PC-3 (cell line): ENCODE data around the gene SDK2. TPM values are rescaled to one million over a fixed set of nuclear protein-coding genes. Genes with fewer than 3 reads are reported as not detected.

Source experiments
- ATAC-seq: fragments of 200-7000 bp; cut with Tn5 transposase; 2 replicates; pipeline ENCODE4 v1.9.1; 2020; ENCODE audit warnings: mild to moderate bottlenecking, moderate library complexity
- BruUV-seq: library from RNA; stranded (reverse); fragments of 400-500 nt; replicated peaks from 2 replicates; lab custom pipeline; 2021; lab: Mats Ljungman, UMichigan
- CTCF ChIA-PET: fragments of 300-600 bp; sonication (Branson Sonifier 250); formaldehyde crosslinking; loops from one replicate; lab custom pipeline; 2022; ENCODE audit warnings: antibody characterized with exemption; lab: Charles Lee
- POLR2A ChIA-PET: fragments of 300-600 bp; sonication (Branson Sonifier 250); formaldehyde crosslinking; loops from one replicate; lab custom pipeline; 2022; ENCODE audit warnings: antibody characterized with exemption; ENCODE audit not compliant: unreplicated experiment; lab: Charles Lee
- DNase-seq: peaks from one replicate; pipeline ENCODE4 v3.0.0-alpha.2; 2015
- H2AFZ ChIP-seq: fragments of 300-600 bp; sonication (generic); 2 replicates; pipeline ENCODE4 v1.6.0; 2016; ENCODE audit warnings: antibody characterized with exemption, low read length
- H3F3A ChIP-seq: fragments of 300-600 bp; sonication (generic); one replicate; pipeline ENCODE4 v1.6.0; 2017; ENCODE audit warnings: antibody characterized with exemption, low read length, control low read depth, mild to moderate bottlenecking; ENCODE audit not compliant: unreplicated experiment
- H3K27ac ChIP-seq: fragments of 300-600 bp; sonication (generic); 2 replicates; pipeline ENCODE4 v1.5.1; 2016; ENCODE audit warnings: mild to moderate bottlenecking, low read length
- H3K27me3 ChIP-seq: fragments of 300-600 bp; sonication (generic); 2 replicates; pipeline ENCODE4 v1.6.1; 2016; ENCODE audit warnings: low read length, mixed read lengths
- H3K36me3 ChIP-seq: fragments of 300-600 bp; sonication (generic); 2 replicates; pipeline ENCODE4 v1.6.1; 2016; ENCODE audit warnings: low read depth, mixed run types, low read length, mixed read lengths
- H3K4me1 ChIP-seq: fragments of 300-600 bp; sonication (generic); 2 replicates; pipeline ENCODE4 v1.5.1; 2016; ENCODE audit warnings: low read length; ENCODE audit not compliant: insufficient read depth
- H3K4me2 ChIP-seq: fragments of 300-600 bp; sonication (generic); 2 replicates; pipeline ENCODE4 v1.6.0; 2016; ENCODE audit warnings: low read length
- H3K4me3 ChIP-seq: fragments of 300-600 bp; sonication (generic); 2 replicates; pipeline ENCODE4 v1.5.1; 2016; ENCODE audit warnings: mild to moderate bottlenecking, low read length, mixed read lengths
- H3K79me2 ChIP-seq: fragments of 300-600 bp; sonication (generic); 2 replicates; pipeline ENCODE4 v1.6.1; 2017; ENCODE audit warnings: low read length, mixed read lengths
- H3K9ac ChIP-seq: fragments of 300-600 bp; sonication (generic); 2 replicates; pipeline ENCODE4 v1.6.0; 2016; ENCODE audit warnings: mild to moderate bottlenecking, low read length
- H3K9me2 ChIP-seq: fragments of 300-600 bp; sonication (generic); replicated peaks from 2 replicates; pipeline ENCODE4 v1.6.1; 2016; ENCODE audit warnings: mixed run types, low read length, mixed read lengths
- H3K9me3 ChIP-seq: fragments of 300-600 bp; sonication (generic); 2 replicates; pipeline ENCODE4 v1.6.1; 2016; ENCODE audit warnings: low read length, mixed read lengths
- H4K20me1 ChIP-seq: fragments of 300-600 bp; sonication (generic); 2 replicates; pipeline ENCODE4 v1.6.1; 2016; ENCODE audit warnings: low read length, mixed read lengths
- CTCF ChIP-seq: fragments of 300-600 bp; sonication (generic); conservative IDR thresholded peaks from 2 replicates; pipeline ENCODE4 v1.5.1; 2017; ENCODE audit warnings: antibody characterized with exemption, low read depth, mild to moderate bottlenecking, low read length
- EZH2 ChIP-seq: fragments of 300-600 bp; sonication (generic); IDR thresholded peaks from one replicate; pipeline ENCODE4 v1.6.1; 2017; ENCODE audit warnings: antibody characterized with exemption, mild to moderate bottlenecking, low read length; ENCODE audit not compliant: unreplicated experiment
- EZH2phosphoT487 ChIP-seq: fragments of 300-600 bp; sonication (generic); IDR thresholded peaks from 2 replicates; pipeline ENCODE4 v1.6.1; 2018; ENCODE audit warnings: mild to moderate bottlenecking, antibody characterized with exemption, low read length, borderline replicate concordance
- intact Hi-C: fragments of 100-400 bp; cut with micrococcal nuclease; formaldehyde crosslinking; loops from 2 replicates; pipeline ENCODE4 v1.9.0; 2023
- total RNA-seq: library from RNA; depleted of rRNA; stranded (reverse); fragments of >200 nt; gene quantifications from 2 replicates; pipeline ENCODE4 v1.2.3, GENCODE V29; 2014

Gene SDK2
- total RNA-seq, 1 experiment from 2014 or later, result 0.07 TPM

GRCh38 chr17:73508057-73508930 lies 136.0 kb downstream of the SDK2 start:
- Histone ChIP-seq H3K79me2 (no peaks in the 10 kb centered on the region), H3K27me3 (peaks cover 69% of the 10 kb centered on the region), H3K36me3 (no peaks in the 10 kb centered on the region), H3K9me2 (no peaks in the 10 kb centered on the region), H3K27ac (no peak overlapping the region), H3K4me1 (no peaks in the 10 kb centered on the region), H3K4me2 (no peak overlapping the region), H3K9me3 (no peaks in the 10 kb centered on the region), H3K4me3 (no peak overlapping the region), H3K9ac (no peak overlapping the region), H2AFZ (no peak overlapping the region), H4K20me1 (no peaks in the 10 kb centered on the region), H3F3A (no peaks in the 10 kb centered on the region)
- no TSS peak for BruUV-seq
- TF ChIP-seq CTCF (no peak), EZH2 (no peak), EZH2phosphoT487 (no peak)
- intact Hi-C loops, result no loop called here
- ChIA-PET CTCF (no interaction called here), POLR2A (no interaction called here)
- no peak for DNase-seq
- ATAC-seq, result no peak

GRCh38 chr17:73506470-73507435 lies 137.5 kb downstream of the SDK2 start:
- H3K27ac ChIP-seq, result no peak overlapping the region
- no peaks in the 10 kb centered on the region for H3K9me2 ChIP-seq
- no peak overlapping the region for H2AFZ ChIP-seq
- H4K20me1 ChIP-seq, result no peaks in the 10 kb centered on the region
- no peak overlapping the region for H3K9ac ChIP-seq
- no peak for TF ChIP-seq EZH2
- TF ChIP-seq EZH2phosphoT487, result no peak
- no peak for TF ChIP-seq CTCF
- no peak overlapping the region for H3K4me2 ChIP-seq
- intact Hi-C loops, result no loop called here
- H3F3A ChIP-seq, result no peaks in the 10 kb centered on the region
- no peaks in the 10 kb centered on the region for H3K79me2 ChIP-seq
- no TSS peak for BruUV-seq
- POLR2A ChIA-PET, result no interaction called here
- no peak overlapping the region for H3K4me3 ChIP-seq
- no peaks in the 10 kb centered on the region for H3K9me3 ChIP-seq
- no peaks in the 10 kb centered on the region for H3K36me3 ChIP-seq
- DNase-seq, result peak; percentile 64
- peak; percentile 38; the same call in 1 of the 2 replicates for ATAC-seq
- H3K4me1 ChIP-seq, result no peaks in the 10 kb centered on the region
- peaks cover 62% of the 10 kb centered on the region for H3K27me3 ChIP-seq
- CTCF ChIA-PET, result no interaction called here
